C1 segment of cervical spinal cord (tissue), 14 donors: ENCODE results near the gene IL11.
"Not testable (repeated sequence)": the region's sequence is repeated elsewhere in the genome, so short reads cannot be mapped to it uniquely, and the experiment has no call there.

ENCODE experiments used
- DNase-seq, 14 donors: peaks; one replicate each; lab custom pipeline; 2025; lab: John Stamatoyannopoulos, UW

IL11 gene

GRCh38 chr19:55352549-55353145 is 17.6 kb downstream of the IL11 start:
- no peak for DNase-seq

- DNase-seq, result no peak
Measured at GRCh38 chr19:55352040-55352439, 18.2 kb downstream of the IL11 start.

- DNase-seq, result no peak
Measured at GRCh38 chr19:55350620-55351315, 19.5 kb downstream of the IL11 start.

GRCh38 chr19:55348317-55349034 is 21.8 kb downstream of the IL11 start:
- no peak for DNase-seq

- no peak for DNase-seq
Measured at GRCh38 chr19:55347442-55348009, 22.7 kb downstream of the IL11 start.

- no peak for DNase-seq
Measured at GRCh38 chr19:55346725-55347441, 23.4 kb downstream of the IL11 start.

- no peak for DNase-seq
Measured at GRCh38 chr19:55345818-55346724, 24.2 kb downstream of the IL11 start.

GRCh38 chr19:55345101-55345817 is 25.0 kb downstream of the IL11 start:
- DNase-seq, result no peak

- peak in 9 of 14 donors; percentile 5 to 55 (median 22) for DNase-seq
Measured at GRCh38 chr19:55344444-55344843, 25.8 kb downstream of the IL11 start.

- no peak for DNase-seq
Measured at GRCh38 chr19:55341595-55342531, 28.4 kb downstream of the IL11 start.

- DNase-seq, result peak in 8 of 14 donors; percentile 8 to 40 (median 26)
Measured at GRCh38 chr19:55341171-55341588, 29.1 kb downstream of the IL11 start.

- DNase-seq, result no peak
Measured at GRCh38 chr19:55340784-55341147, 29.5 kb downstream of the IL11 start.

- DNase-seq, result peak in 2 of 14 donors; percentile 10 to 39
Measured at GRCh38 chr19:55339889-55340783, 30.1 kb downstream of the IL11 start.

GRCh38 chr19:55339105-55339888 is 31.0 kb downstream of the IL11 start, which contains the start of gene KMT5C:
Gene KMT5C, plus strand, starts transcription at chr19:55339876. Its CDS starts 2,061 bp downstream, at chr19:55341937.
- DNase-seq, result peak; percentile 98 to 100 (median 100)

- no peak for DNase-seq
Measured at GRCh38 chr19:55336101-55336500, 34.2 kb downstream of the IL11 start.

GRCh38 chr19:55333870-55334269 is 36.4 kb downstream of the IL11 start:
- no peak for DNase-seq

- not testable (repeated sequence) for DNase-seq
Measured at GRCh38 chr19:55329791-55330190, 40.5 kb downstream of the IL11 start.
